B cell (primary cell): ENCODE results near the gene TBC1D2B.
"Not testable (repeated sequence)": the region's sequence is repeated elsewhere in the genome, so short reads cannot be mapped to it uniquely, and the experiment has no call there.

Experiments used
- CTCF ChIP-seq: fragments of 200-600 bp; IDR thresholded peaks from one replicate; pipeline ENCODE4 v1.8.0; 2022; ENCODE audit warnings: antibody characterized with exemption, mild to moderate bottlenecking
- EZH2 ChIP-seq: IDR thresholded peaks from 2 replicates; pipeline ENCODE4 v1.6.1; 2012; ENCODE audit warnings: borderline replicate concordance, low read depth, mild to moderate bottlenecking, moderate library complexity, low read length; ENCODE audit not compliant: insufficient read depth, poor library complexity, severe bottlenecking

- TF ChIP-seq CTCF, EZH2: not testable (repeated sequence)
Measured at GRCh38 chr15:77958021-77958420, 119.5 kb downstream of the TBC1D2B start.
